Medulla oblongata (tissue), 1 donor: ENCODE results near the gene CDK14.
"Not testable (repeated sequence)": the region's sequence is repeated elsewhere in the genome, so short reads cannot be mapped to it uniquely, and the experiment has no call there.

ENCODE experiments used
- DNase-seq: peaks from one replicate; pipeline ENCODE4 v3.0.0-alpha.2; 2015; ENCODE audit errors: extremely low spot score

The CDK14 gene

DNA sequence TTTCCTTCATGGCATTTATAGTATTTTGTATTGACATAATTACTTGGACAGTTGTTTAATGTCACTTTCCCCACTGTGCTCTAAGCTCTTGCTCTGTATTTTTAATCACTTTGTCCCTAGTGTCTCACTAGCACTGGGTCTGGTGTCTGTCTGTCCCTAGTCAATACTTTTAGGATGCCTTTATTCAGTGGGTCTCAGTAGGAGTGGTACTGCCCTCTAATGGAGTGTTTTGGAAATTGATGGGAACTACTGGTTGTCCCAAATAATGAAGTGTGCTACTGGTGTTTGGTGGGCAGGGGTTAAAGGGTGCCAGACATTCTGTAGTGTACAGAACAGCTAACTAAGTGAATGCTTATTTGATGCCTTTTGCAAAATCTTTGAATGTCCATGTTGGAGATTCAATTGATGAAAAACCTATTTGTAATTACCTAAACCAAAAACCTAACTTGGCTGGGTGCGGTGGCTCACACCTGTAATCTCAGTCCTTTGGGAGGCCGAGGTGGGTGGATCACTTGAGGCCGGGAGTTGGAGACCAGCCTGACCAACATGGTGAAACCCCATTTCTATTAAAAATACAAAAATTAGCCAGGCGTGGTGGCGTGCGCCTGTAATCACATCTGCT lies 33.3 kb downstream of the CDK14 start:
- DNase-seq = peak; percentile 77

DNA sequence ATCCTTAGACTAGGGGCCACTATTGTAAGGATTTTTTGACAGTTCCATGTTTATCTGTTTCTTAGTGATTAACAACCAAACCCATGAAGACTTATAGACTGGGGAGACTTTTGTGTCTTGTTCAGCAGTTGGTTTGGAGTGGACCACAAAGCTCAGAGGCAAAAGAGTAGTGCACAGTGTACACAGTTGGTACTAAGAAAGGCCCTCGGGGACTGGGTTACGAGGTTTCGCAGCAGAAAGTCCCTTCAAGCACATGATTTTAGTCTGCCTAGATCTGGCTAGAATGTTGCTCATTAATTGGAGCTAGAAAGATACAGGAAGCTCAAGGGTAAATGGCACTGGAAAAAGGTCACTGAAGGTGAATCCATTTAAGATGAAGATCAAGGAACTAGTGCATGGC lies 35.4 kb downstream of the CDK14 start:
- DNase-seq = no peak

DNA sequence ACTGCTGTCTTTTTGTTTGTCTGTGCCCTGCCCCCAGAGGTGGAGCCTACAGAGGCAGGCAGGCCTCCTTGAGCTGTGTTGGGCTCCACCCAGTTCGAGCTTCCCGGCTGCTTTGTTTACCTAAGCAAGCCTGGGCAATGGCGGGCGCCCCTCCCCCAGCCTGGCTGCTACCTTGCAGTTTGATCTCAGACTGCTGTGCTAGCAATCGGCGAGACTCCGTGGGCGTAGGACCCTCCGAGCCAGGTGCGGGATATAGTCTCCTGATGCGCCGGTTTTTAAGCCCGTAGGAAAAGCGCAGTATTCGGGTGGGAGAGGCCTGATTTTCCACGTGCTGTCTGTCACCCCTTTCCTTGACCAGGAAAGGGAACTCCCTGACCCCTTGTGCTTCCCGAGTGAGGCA lies 43.6 kb downstream of the CDK14 start:
- not testable (repeated sequence) for DNase-seq

DNA sequence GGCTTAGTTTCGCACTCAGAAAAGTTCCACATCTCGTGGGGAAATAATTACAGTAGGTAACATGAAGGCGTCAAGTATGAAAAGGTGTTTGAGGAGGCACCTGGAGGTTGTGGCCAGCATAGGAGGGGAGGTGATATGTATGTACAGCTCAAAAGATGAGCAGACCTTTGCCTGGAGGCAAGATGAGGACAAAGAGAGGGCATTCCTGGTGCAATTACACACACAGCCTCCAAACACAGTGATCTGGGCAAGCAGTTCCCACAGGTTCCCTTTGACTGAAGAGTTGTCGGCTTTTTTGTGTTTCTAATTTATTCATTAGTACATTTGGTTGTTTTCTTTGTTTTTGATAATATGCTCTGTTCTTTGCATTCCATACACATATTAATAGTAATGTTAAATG lies 46.9 kb downstream of the CDK14 start:
- no peak for DNase-seq

DNA sequence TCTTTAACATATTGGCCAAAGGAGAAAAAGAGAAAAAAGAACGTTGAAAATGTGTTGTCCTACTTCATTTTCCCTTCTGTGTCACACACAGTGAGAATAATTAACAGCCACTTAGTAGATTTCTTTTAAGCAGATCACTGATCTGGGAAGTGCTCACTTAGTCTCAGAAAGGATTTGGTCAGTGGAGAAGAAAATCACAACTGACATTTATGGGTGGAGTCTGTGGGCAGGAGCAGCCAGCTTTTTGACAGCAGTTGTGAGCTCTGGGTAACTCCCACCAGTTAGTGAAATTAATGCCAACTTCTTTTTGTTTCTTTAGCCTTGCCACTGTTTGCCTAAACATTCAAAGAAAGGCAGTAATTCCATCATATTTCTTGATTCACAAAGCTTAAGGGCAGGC lies 49.7 kb downstream of the CDK14 start:
- DNase-seq = no peak

DNA sequence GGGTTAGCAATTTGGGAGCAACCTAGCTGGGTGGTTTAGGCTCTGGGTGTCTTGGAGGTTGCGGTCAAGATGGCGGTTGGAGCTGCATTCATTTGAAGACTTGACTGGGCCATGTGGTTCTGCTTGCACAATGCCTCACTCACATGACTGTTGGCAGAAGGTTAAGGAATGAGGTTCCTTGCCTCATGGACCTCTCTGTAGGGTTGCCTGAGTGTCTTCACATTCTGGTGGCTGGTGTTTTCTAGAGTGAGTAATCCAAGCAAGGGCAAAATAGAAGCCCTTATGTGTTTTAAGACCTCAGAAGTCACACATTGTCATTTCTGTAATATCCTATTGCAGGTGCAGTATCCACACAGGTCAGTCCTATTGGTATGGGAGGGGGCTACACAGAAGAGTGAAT lies 52.0 kb downstream of the CDK14 start:
- no peak for DNase-seq

DNA sequence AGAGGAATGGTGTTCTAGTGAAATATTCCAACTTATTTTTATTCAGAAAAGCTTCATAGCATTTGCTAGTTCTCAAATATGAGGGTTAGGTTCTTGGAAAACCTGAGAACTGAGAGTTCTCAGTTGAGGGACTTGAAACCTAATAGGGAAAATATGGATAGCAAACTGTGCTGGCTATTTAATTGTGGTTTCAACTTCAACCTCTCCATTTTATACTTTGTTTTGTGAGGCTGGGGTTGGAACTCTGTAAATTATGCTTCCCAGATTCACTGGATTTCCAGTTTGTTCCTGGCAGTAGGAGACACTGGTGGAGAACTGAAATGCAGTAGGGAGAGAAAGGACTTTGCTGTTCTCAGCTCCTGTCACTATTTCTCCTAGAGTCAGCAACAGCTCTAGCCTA lies 52.7 kb downstream of the CDK14 start:
- DNase-seq = no peak

DNA sequence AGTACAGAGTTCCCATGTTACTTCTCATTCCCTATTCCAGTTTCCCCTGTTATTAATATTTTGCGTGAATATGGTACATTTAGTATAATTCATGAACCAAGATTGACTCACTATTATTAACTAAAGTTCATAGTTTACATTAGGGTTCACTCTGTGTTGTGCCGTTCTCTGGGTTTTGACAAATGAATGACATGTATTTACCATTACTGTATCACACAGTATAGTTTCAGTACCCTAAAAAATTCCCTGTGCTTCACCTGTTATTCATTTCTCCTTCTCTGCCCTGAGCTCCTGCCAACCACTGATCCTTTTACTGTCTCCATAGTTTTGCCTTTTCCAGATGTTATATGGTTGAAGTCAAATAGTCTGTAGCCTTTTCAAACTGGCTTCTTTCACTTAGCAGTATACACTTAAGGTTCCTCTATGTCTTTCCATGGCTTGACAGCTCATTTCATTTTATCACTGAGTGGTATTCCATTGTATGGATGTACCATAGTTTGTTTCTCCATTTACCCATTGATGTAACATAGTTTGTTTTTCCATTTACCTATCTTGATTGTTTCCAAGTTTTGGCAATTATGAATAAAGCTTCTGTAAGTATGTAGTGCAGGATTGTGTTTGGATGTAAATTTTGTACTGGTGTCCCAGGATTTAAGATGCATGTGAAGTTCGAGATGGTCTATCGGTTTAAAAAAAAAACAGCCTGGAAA lies 58.8 kb downstream of the CDK14 start:
- DNase-seq = no peak

DNA sequence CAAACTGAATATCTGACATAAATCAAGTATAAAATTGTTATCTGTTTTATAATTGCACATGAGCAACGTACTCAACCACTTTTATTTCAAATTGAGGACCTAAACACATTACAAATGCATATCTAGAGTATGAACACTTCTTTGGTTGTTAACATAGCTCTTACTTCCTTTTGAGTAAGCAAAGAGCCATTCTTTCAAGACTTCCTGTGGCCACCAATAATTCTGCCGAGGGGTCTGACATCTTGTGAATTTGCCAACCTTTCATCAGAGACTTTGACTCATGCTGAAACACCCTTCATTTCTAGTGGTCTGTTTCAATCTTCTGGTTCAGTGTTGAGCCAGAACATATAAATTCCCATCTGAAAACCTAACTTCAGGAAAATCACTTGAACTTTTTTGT lies 59.4 kb downstream of the CDK14 start:
- no peak for DNase-seq

DNA sequence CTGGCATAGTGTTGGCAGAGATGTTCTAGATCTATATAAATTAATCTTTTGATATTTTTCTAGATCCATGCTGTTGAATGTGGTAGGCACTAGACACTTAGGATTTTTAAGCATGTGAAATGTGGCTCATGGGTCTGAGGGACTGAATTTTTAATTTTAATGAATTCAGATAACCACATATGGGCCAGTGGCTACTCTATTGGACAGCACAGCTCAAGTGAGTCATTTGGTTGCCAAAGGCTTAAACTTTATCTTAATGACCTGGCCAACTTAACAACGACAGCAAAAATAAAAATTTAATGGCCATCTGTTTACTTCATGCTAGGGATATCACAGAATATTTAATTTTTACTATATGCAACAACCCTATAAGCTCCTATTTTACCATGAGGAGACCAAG lies 61.4 kb downstream of the CDK14 start:
- DNase-seq = no peak

DNA sequence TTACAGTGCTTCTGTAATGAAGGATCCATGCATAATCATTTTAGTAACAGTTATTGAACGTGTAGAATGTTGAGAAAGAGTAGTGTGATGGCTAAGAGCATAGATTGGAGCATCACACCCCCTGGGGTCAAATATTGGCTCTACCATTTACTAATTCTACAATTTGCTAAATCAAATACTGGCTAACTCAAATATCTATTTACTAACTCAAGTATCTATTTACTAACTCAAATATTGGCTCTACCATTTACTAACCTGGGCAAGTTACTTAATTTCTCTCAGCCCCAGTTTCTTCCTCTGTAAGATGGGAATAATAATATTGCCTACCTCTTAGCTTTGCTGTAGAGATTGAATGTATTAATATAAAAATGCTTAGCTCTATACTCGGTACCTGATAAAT lies 64.0 kb downstream of the CDK14 start:
- DNase-seq = no peak

DNA sequence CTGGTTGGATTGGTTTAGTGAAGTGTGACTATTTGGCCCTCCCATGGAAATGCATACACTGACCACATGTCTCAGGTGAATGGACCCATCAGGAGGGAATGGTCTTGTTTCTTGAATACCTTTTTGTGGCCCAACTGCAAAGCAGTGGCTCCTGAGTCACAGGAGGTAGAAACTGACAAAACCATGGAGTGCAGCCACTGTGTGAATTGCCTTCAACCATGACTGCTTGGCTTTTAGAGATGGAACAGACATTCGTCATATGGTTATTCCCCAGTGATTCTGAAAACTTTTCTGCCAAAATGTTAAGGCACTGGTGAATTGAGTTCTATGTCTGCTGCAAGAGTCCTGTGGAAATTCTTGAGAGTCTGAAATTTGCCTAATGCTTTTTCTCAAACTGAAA lies 64.7 kb downstream of the CDK14 start:
- no peak for DNase-seq

DNA sequence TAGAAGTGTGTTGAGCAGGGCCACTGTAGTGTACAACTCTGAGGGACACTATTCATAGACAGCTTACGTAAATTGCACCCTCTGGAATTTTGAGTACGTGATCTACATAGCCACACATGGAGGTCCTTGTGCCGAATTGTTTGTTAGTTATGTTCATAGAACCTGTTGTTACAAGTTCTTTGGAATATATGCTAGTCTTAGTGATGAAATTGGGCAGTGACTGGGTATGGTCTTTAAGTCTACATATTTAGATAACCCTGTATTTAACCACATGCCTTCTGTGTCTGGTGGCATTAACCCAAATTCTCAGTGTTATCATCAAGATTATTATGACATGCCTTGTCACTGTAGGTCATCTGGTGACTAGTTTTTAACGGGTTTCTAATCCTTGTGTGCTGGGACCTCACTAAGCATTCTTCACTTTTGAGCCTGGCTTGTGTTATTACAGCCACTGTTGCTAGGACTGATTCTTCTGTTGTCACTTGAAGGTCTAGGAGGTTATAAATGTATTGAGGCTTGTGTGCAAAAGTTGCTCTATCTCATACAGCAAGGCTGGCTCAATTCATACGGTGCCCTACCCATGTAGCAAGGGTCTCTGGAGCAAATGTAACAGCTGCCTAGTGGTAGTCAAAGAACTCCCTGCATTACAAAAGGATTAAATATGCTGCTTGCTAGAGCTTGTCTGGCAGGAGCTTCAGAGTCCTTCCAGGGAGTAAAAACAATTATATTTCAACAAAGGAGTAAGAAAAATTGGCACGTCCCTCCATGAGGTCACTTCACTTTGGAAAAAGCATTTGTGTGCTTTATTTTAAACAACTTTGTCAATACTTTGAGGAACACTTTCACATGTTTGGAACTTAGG lies 65.4 kb downstream of the CDK14 start:
- no peak for DNase-seq

DNA sequence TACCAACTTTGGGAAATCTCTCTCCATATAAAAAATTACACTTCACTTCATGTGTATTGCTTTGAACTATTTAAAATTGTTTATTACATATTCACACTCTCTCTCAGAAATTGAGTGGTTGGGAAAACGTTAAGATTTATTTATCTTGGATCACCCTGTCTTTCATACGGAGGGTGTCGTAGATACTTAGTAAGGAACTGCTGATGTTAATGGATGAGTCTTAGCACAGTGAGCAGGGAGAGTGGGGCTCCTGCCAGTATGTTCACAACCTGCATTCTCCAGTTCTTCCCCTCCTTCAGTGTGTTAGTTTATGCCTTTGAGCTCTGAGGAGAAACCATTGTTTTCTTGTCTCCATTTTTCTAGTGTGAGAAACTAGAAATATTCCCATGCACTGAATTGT lies 67.1 kb downstream of the CDK14 start:
- DNase-seq = no peak

DNA sequence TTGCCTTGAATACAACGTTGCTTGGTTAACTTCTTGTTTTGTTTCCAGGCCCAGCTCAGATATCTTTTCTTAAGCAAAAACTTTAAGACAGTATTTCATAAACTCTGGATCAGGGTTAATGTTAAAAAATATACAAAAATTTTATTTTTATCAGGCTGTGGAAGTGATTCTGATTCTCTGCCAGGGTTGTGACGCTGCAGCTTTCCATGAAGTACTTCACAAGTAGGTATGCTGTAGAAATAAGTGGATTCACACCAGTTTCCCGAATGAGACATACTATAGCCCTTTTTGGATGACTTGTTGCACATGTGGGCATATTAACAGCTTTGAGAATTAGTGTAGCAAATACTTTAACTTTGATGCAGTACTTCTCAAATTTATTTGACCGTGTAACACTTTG lies 70.1 kb downstream of the CDK14 start:
- no peak for DNase-seq

DNA sequence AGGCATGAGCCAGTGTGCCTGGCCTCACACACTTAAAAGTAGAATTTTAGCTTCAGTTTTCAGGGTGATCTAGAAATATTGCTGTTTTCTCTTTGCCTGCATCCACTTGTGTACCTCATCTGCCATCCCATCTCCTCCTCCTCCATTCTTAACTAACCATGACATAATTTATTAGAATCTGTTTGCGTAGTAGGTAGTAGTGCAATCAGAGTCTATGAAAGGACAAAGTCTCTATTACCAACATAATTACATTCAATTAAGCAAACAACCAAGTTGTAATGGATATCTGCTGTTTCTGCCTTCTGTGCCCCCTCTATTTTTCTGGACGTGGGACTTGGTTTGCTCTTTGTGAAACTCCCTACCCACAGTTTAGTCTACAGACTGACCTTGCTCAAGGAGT lies 72.9 kb downstream of the CDK14 start:
- DNase-seq = no peak

DNA sequence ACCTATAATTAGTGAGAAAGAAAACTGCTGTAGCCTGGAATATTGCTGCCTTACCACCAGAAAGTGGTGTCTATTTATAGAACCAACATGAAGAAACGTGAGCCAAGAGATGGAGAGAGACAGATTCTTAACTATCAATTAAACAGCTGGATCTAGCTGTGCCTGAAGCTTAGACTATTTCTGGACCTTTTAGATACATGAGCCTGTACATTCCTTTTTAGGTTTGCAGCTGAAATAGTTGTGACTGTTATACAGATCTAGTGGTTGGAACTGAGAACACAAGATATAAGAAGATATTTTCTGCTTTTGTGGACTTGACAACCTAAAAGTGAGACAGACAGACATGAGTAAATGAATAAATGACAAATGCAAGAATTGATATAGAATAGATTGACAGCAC lies 73.4 kb downstream of the CDK14 start:
- no peak for DNase-seq

DNA sequence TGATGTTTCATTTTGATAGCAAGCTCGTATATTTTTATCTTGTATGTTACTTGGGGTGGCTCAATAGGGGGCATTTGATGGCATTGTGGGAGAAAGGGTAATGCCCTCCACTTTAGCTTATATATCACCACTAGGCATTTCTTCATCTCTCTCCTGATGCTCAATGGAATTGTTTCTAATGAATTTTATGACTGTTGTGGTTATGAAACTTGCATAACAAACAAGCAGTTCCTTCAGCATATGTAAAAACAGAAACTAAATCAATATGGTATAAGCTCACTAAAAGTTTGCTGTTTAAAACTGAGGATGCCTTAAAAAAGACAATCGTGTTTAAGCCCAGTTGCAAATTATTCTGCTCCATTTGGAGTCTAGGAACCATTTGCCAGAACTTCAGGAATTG lies 75.5 kb downstream of the CDK14 start:
- no peak for DNase-seq

DNA sequence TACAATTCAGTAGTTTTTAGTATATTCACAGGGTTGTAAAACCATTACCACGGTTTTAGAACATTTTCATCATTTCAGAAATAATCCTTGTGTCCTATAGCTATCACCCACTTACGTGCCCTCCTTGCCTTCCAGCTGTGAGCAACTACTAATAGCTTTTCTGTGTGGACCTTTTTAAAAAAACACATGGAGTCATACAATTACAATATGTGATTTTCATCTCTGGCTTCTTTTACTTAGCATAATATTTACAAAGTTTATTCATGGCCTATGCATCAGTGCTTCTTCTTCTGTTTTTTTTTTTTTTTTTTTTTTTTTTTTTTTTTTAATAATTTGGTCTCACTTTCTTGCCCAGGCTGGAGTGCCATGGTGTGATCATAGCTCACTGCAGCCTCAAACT lies 76.1 kb downstream of the CDK14 start:
- no peak for DNase-seq

DNA sequence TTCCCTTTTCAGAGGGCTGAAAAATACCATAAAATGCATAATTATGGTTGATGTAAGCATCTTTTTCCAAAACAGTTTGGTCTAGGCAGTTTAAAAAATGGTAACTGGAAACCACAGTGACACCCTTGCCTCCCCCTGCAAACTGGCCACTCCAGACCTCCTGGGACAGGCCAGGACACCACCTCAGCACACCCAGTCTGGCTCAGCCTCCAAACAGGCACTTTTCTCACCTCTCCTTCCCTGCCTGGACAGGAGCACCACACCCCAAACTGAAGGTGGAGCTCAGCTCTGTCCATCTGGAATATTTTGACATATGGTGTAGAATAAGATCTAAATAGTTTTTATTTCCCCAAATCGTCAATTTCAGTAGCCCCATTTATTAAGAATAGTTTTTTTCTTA lies 78.5 kb downstream of the CDK14 start:
- DNase-seq = no peak

DNA sequence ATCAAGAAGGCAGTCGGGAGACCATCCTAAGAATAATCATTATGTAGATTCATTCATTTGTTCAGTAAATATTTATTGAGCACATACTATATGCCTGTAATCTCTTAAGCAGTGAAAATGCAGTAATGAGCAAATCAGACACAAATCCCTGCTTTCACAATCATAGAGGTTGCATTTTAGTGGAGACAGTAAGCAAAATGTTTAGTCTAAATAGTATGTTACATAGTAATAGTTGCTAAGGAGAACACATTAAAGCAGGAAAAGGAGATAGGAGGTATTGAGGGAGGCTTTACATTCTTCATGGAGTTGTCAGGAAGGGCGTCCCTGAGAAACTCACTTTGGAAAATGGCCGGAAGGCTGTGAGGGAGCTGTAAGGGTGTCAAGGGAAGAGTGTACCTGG lies 79.9 kb downstream of the CDK14 start:
- DNase-seq = no peak

DNA sequence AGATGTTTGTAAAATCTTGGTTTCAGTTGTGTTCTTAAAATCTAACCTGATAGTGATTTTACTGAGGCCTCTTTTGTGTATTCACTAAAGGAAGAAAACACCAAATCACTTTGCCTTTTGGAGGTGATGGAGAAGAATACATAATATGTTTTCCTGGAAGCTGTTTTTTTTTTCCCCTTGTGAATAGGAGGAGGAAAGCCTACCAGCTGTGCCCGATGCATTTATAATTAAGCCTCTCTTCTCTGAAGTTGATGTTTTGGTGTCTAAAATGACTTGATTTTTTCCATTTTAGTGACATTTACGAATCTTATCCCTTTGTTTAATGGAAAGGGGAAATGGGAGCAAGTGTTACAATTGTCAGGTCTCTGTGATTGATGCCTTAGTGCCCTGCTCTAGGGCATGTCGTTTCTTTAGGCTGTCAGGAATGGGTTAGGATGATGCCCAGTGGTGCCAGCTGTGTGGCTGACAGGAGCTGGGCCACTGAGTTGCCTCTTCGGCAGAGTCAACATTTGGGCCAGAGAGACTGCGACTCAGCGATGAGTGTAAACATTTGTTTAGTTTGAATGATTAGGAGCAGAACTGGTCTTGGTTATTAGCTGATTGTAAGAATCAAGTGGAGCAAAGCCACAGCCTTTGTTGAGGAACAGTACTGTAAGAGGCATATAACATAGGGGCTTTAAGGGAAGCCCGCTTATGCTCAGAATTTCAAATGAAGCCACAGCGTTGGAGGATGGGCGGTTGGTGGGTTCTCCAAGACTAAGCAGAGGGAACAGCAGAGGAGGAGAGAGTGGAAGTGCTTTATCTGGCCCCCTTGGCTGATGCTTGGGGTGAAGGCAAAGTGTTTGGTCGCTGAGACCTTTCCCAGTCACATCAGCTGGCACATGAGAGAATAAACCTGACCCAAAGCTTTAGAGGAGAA lies 81.6 kb downstream of the CDK14 start:
- no peak for DNase-seq
